HepG2 (cell line): ENCODE data around the gene NAV2. TPM values are rescaled to one million over a fixed set of nuclear protein-coding genes. Genes with fewer than 3 reads are reported as not detected.

Source experiments
- ARNT ChIP-seq: fragments of 450-650 bp; IDR thresholded peaks from 2 replicates; pipeline ENCODE4 v1.6.1; 2017
- BATF2 ChIP-seq: sonication (generic); formaldehyde crosslinking; IDR thresholded peaks from 2 replicates; pipeline ENCODE4 v1.8.0; 2022; ENCODE audit warnings: mild to moderate bottlenecking, missing genetic modification reagents, moderate library complexity
- ELK4 ChIP-seq: sonication (generic); formaldehyde crosslinking; IDR thresholded peaks from 2 replicates; pipeline ENCODE4 v1.9.0; 2021; ENCODE audit warnings: missing genetic modification reagents, borderline replicate concordance
- GPN1 ChIP-seq: sonication (generic); formaldehyde crosslinking; IDR thresholded peaks from 2 replicates; pipeline ENCODE4 v1.5.1; 2020; ENCODE audit warnings: missing genetic modification reagents, borderline replicate concordance
- HES4 ChIP-seq: sonication (generic); formaldehyde crosslinking; IDR thresholded peaks from 2 replicates; pipeline ENCODE4 v1.9.0; 2021; ENCODE audit warnings: mild to moderate bottlenecking, missing genetic modification reagents, borderline replicate concordance
- KDM5A ChIP-seq: fragments of 200-600 bp; sonication (generic); IDR thresholded peaks from 2 replicates; pipeline ENCODE4 v1.7.0; 2018; ENCODE audit warnings: antibody characterized with exemption, mild to moderate bottlenecking, low read length, borderline replicate concordance
- KLF11 ChIP-seq: IDR thresholded peaks from 2 replicates; pipeline ENCODE4 v1.6.1; 2016; ENCODE audit warnings: missing compliant biosample characterization
- PBX2 ChIP-seq: IDR thresholded peaks from 2 replicates; pipeline ENCODE4 v1.6.1; 2016; ENCODE audit warnings: control low read depth
- PCBP2 ChIP-seq: fragments of 200-400 bp; formaldehyde crosslinking; optimal IDR thresholded peaks from 2 replicates; pipeline ENCODE3; 2018; ENCODE audit warnings: low read length, low read depth; ENCODE audit not compliant: poor library complexity, severe bottlenecking
- POLR2G ChIP-seq: fragments of 200-400 bp; formaldehyde crosslinking; IDR thresholded peaks from 2 replicates; pipeline ENCODE4 v1.6.1; 2018; ENCODE audit warnings: mild to moderate bottlenecking, low read depth, low read length, moderate library complexity
- RFX1 ChIP-seq: fragments of 450-650 bp; IDR thresholded peaks from 2 replicates; pipeline ENCODE4 v1.6.1; 2017
- RNF2 ChIP-seq: fragments of 450-650 bp; conservative IDR thresholded peaks from 2 replicates; pipeline ENCODE4 v1.6.1; 2016; ENCODE audit warnings: low read depth
- ZNF10 ChIP-seq: sonication (generic); formaldehyde crosslinking; IDR thresholded peaks from 2 replicates; pipeline ENCODE4 v1.4.0; 2020; ENCODE audit warnings: mild to moderate bottlenecking, low read depth, missing genetic modification reagents, borderline replicate concordance
- ZNF142 ChIP-seq: sonication (generic); formaldehyde crosslinking; IDR thresholded peaks from 2 replicates; pipeline ENCODE4 v1.4.0; 2020; ENCODE audit warnings: missing genetic modification reagents
- ZNF234 ChIP-seq: sonication (generic); formaldehyde crosslinking; conservative IDR thresholded peaks from 2 replicates; pipeline ENCODE4 v1.5.1; 2020; ENCODE audit warnings: mild to moderate bottlenecking, missing genetic modification reagents
- ZNF543 ChIP-seq: sonication (generic); formaldehyde crosslinking; IDR thresholded peaks from 2 replicates; pipeline ENCODE4 v1.4.0; 2020; ENCODE audit warnings: mild to moderate bottlenecking, missing genetic modification reagents
- ZSCAN22 ChIP-seq: sonication (generic); formaldehyde crosslinking; IDR thresholded peaks from 2 replicates; pipeline ENCODE4 v1.4.0; 2020; ENCODE audit warnings: mild to moderate bottlenecking, missing genetic modification reagents
- polyA plus RNA-seq, 8 experiments: library from polyadenylated mRNA; depleted of rRNA in 3 of 8; stranded (reverse) in 7 of 8; unstranded in 1 of 8; fragments of >200 nt; fragmentation: Illumina TruSeq in 4 of 8; extraction: Trizol in 4 of 8; gene quantifications; 2 replicates each; pipeline versions ENCODE4 v1.2.1 to v1.2.3, GENCODE V29; 2011 to 2016; ENCODE audit warnings: low read depth in 4 of 8, missing spikeins in 1 of 8, mixed read lengths in 1 of 8; ENCODE audit not compliant: insufficient read depth in 1 of 8
- total RNA-seq, 5 experiments: library from RNA; depleted of rRNA; stranded (reverse); fragments of >200 nt; fragmentation: Illumina TruSeq; extraction: Trizol; gene quantifications; 2 replicates each; pipeline ENCODE4 v1.2.3, GENCODE V29; 2016; ENCODE audit warnings: low read depth in 1 of 5

NAV2 gene
- total and polyA plus RNA-seq, 2 of the 13 experiments (the other 11 are each of a cell fraction or from before 2014, with no cell fraction given): 9.3 to 34.6 TPM

GRCh38 chr11:20084921-20085814 is 372.5 kb downstream of the NAV2 start (continued):
- TF ChIP-seq RFX1 (no peak), GPN1 (no peak), ZNF142 (CRISPR knock-in tag) (no peak), PBX2 (CRISPR knock-in tag) (no peak), ARNT (no peak), ZNF234 (CRISPR knock-in tag) (no peak), RNF2 (no peak), KLF11 (no peak), ZNF10 (CRISPR knock-in tag) (no peak), HES4 (CRISPR knock-in tag) (no peak), POLR2G (no peak), ELK4 (CRISPR knock-in tag) (no peak), BATF2 (CRISPR knock-in tag) (no peak), PCBP2 (no peak), KDM5A (no peak), ZNF543 (CRISPR knock-in tag) (no peak), ZSCAN22 (CRISPR knock-in tag) (no peak)
